HFF-Myc (cell line): ENCODE measurements around the gene GPR65.

ENCODE experiments used
- DNase-seq: peaks from one replicate; pipeline ENCODE4 v3.0.0-alpha.2; 2011; ENCODE audit warnings: low read depth; ENCODE audit errors: extremely low read depth
- H3K4me3 ChIP-seq: replicated peaks from 2 replicates; pipeline ENCODE4 v1.5.1; 2011; ENCODE audit warnings: low read depth, mild to moderate bottlenecking, control low read depth, low read length
- CTCF ChIP-seq: IDR thresholded peaks from 2 replicates; pipeline ENCODE4 v1.5.1; 2012; ENCODE audit warnings: mild to moderate bottlenecking, low read depth, low read length, control low read depth; ENCODE audit errors: missing control alignments

Gene GPR65

DNA sequence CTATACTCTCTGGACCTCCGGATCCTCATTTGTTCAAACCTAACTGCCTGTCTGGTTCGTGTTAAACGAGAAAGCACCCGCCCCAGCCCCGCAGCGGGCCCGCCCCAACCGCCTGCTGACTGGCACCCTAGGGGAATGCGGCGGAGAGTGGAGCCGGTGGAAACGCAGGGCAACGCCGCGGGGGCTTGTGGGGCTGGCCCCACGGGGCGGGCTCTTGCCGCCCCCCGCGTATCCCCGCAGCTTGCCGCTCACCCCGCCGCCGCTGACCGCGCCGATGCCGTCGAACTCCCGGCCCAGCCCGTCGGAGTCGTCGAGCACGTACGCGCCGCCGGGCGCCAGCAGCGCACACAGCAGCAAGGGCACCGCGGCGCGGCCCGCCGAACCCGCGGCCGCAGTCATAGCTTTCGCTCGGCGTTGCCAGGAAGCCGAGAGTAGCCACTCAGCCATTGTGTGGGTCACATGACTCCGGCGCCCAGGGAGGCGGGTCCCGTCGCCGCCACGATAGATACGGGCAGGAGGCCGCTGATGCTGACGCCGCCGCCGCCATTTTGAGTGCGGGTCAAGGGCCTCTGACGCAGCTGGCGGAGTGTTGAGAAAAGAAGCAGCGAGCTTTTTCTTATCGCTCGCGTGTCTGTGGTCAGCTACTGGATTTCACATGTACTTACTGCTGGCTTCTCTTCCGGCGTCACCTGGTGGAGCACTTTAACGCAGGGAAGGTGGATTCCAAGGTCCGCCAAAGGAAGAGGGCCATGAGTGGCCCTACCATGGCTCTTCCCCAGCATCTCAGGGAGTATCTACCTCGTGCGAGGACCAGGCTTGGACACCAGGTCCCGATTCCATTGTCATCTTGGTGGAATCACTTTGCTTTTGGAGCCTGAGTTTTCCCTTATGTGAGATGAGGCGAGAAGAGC is 12.0 kb upstream of the GPR65 start, which contains the start of gene GALC:
Gene GALC (minus strand): TSS at position 465 of the 911 bp plus-strand sequence. CDS start 18 bp downstream, at position 447.
- TF ChIP-seq CTCF: no peak
- H3K4me3 ChIP-seq: peak within 1 kb of the TSS; percentile 47
- peak; percentile 26 for DNase-seq

GRCh38 chr14:87994974-87995373 is 10.0 kb upstream of the GPR65 start:
- no peak overlapping the region for H3K4me3 ChIP-seq
- DNase-seq: no peak
- no peak for TF ChIP-seq CTCF

DNA sequence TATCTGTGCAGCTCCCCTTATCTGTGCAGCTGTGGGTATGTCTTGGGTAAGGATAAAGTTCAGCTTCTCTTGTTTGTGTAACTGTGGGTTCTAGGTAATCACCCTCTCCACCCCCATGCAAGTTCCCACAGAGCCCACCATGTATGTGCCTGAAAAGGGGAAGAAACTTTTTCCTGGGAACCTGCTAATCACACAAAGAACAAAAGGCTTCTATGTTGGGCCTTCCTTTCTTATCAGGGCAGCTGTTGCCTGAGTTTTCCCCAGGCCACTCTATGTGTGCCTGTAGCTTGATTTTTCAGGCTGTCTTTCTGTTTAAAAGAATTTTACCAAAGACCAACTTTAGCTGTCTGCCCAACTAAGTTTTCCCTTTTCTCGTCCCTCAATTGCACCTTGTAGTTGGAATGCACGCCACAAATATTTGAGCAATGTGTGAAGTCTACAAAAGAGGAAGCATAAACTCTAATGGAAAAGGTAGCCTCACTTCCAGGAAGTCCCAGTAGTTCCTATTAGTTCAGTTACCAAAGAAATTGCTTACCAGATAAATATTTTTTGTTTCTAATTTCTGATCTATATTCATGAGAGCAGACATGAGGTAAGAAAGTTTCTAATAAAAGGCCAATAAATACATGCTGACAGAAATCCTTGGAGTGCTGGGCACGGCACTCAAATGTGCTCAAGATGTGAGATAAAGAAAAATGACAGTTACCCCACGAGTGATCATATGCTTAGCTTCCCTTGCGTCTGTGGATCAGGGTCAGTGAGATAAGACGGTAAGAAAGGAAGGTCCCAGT is 9.2 kb upstream of the GPR65 start:
- no peak for TF ChIP-seq CTCF
- no peak overlapping the region for H3K4me3 ChIP-seq
- no peak for DNase-seq

DNA sequence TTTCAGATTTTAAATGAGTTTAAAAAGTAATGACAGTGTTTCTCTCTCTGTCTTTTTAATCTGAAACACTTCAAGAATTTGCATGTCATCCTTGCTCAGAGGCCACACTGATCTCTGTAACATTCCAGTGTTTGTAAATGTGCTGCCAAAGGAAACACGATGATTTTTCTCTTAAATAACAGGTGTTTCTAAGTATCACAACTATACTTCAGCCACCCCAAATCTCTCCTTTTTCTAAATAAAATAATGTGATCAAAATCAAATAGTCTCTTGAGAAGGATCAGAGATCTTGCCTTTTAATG is 8.7 kb upstream of the GPR65 start:
- TF ChIP-seq CTCF: no peak
- H3K4me3 ChIP-seq: no peak overlapping the region

DNA sequence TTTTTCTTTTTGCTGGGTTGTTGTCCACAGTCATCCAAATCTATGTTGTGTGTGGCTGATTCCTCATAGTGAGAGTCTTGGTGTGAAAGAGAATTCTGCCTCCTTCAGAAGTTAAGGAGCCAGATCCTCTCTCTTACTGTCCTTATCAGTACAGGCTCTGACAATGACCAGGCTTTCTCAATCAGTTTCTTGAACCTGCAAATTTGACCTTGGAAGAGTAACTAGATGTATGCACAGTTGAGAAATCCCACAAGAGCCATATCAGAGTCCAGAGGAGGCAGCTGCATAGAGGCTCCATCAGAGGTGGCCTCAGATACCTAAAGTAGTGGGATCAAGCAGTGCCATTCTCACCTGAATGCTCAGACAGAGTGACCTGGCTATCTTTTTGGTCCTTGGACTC is 6.5 kb upstream of the GPR65 start:
- DNase-seq: no peak
- TF ChIP-seq CTCF: no peak

More for the DNA sequence above, 8.7 kb upstream of the GPR65 start:
- DNase-seq: no peak

DNA sequence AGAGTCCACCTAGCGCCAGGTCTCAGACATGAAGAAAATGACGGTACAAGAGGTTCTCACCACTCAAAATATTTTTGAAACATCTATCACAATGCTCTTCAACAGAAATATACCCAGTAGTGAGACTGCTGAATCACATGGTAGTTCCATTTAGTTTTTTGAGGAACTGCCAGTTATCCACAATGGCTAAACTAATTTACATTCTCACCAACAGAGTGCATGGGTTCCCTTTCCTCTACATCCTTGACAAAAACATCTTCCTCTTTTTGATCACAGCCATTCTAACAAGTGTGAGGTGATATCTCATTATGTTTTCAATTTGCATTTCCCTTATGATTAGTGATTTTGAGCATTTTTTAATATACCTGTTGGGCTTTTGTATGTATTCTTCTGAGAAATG is 5.7 kb upstream of the GPR65 start:
- H3K4me3 ChIP-seq: no peak overlapping the region
- no peak for DNase-seq
- no peak for TF ChIP-seq CTCF

More for the DNA sequence above, 6.5 kb upstream of the GPR65 start:
- no peak overlapping the region for H3K4me3 ChIP-seq
